K562 (cell line): Measurements from ENCODE around the gene PNCK.

Experiments used
- GABPA ChIP-seq: fragments of 200-800 bp; sonication (Bioruptor generic); conservative IDR thresholded peaks from 2 replicates; pipeline ENCODE4 v1.6.1; 2016; ENCODE audit warnings: low read depth, missing genetic modification characterization, missing compliant biosample characterization
- MYNN ChIP-seq, 2 experiments: sonication (generic); formaldehyde crosslinking in 1 of 2; IDR thresholded peaks; 2 replicates each; pipeline versions ENCODE4 v1.5.0 to v1.6.1; 2016 to 2020; ENCODE audit warnings: antibody characterized with exemption in 1 of 2, missing genetic modification reagents in 1 of 2
- NFATC3 ChIP-seq: fragments of 450-650 bp; IDR thresholded peaks from 2 replicates; pipeline ENCODE4 v1.6.1; 2017; ENCODE audit warnings: mild to moderate bottlenecking
- NR2C2 ChIP-seq, 2 experiments: fragments of 200-800 bp in 1 of 2; sonication (Bioruptor generic) in 1 of 2; sonication (generic) in 1 of 2; formaldehyde crosslinking in 1 of 2; IDR thresholded peaks; 2 replicates each; pipeline versions ENCODE4 v1.6.1 to v1.8.0; 2016 to 2022; ENCODE audit warnings: mild to moderate bottlenecking in 1 of 2, missing compliant biosample characterization in 1 of 2, missing genetic modification characterization in 1 of 2, missing genetic modification reagents in 1 of 2
- TCF7L2 ChIP-seq: fragments of 150-350 bp; IDR thresholded peaks from 2 replicates; pipeline ENCODE4 v1.6.1; 2016; ENCODE audit warnings: low read depth, mild to moderate bottlenecking, low read length, moderate library complexity
- TRIM24 ChIP-seq, 2 experiments: fragments of 450-650 bp; IDR thresholded peaks; 2 replicates each; pipeline ENCODE4 v1.6.1; 2016
- ZNF217 ChIP-seq: sonication (generic); formaldehyde crosslinking; IDR thresholded peaks from 2 replicates; pipeline ENCODE4 v1.8.0; 2022; ENCODE audit warnings: mild to moderate bottlenecking, missing genetic modification reagents
- ZNF224 ChIP-seq: sonication (generic); formaldehyde crosslinking; IDR thresholded peaks from 2 replicates; pipeline ENCODE4 v1.8.0; 2022; ENCODE audit warnings: mild to moderate bottlenecking, missing genetic modification reagents
- ZNF76 ChIP-seq: fragments of 250-450 bp; sonication (Bioruptor Pico); IDR thresholded peaks from 2 replicates; pipeline ENCODE4 v1.4.0; 2020; ENCODE audit warnings: mild to moderate bottlenecking, moderate library complexity, borderline replicate concordance
- ZNF778 ChIP-seq: fragments of 450-650 bp; formaldehyde crosslinking; IDR thresholded peaks from 2 replicates; pipeline ENCODE4 v1.4.0; 2020; ENCODE audit warnings: mild to moderate bottlenecking, moderate library complexity
- TF ChIP-seq, protein P1 (sequence below), 3 experiments: IDR thresholded peaks in 2 of 3; conservative IDR thresholded peaks in 1 of 3; 2 replicates each; pipeline ENCODE4 v1.5.1; 2011 to 2012; ENCODE audit warnings: low read length in 3 of 3, mild to moderate bottlenecking in 3 of 3, control low read depth in 2 of 3, improper control_type of control experiment in 1 of 3, inconsistent platforms in 1 of 3, low read depth in 1 of 3, mixed read lengths in 1 of 3, moderate library complexity in 1 of 3; ENCODE audit not compliant: insufficient read depth in 2 of 3
- TF ChIP-seq, protein P2 (sequence below), 2 experiments: fragments of 450-650 bp in 1 of 2; IDR thresholded peaks; 2 replicates each; pipeline ENCODE4 v1.6.1; 2011 to 2017; ENCODE audit warnings: low read depth in 2 of 2, antibody characterized with exemption in 1 of 2, borderline replicate concordance in 1 of 2, low read length in 1 of 2, mild to moderate bottlenecking in 1 of 2, mixed read lengths in 1 of 2; ENCODE audit not compliant: control insufficient read depth in 1 of 2

GRCh38 chrX:153709726-153710674, 36.4 kb upstream of the PNCK start:
- no peak for TF ChIP-seq ZNF76 (CRISPR knock-in tag)
- TF ChIP-seq ZNF778 (CRISPR knock-in tag) = no peak
- no peak for TF ChIP-seq NR2C2 (CRISPR knock-in tag; IDR thresholded peaks at IDR 0.05)
- TF ChIP-seq NR2C2 (tag; IDR thresholded peaks at IDR 0.05) = no peak
- TF ChIP-seq MYNN (IDR thresholded peaks at IDR 0.05) = no peak
- TF ChIP-seq MYNN (CRISPR knock-in tag; IDR thresholded peaks at IDR 0.05) = no peak
- TF ChIP-seq, protein P1, sequence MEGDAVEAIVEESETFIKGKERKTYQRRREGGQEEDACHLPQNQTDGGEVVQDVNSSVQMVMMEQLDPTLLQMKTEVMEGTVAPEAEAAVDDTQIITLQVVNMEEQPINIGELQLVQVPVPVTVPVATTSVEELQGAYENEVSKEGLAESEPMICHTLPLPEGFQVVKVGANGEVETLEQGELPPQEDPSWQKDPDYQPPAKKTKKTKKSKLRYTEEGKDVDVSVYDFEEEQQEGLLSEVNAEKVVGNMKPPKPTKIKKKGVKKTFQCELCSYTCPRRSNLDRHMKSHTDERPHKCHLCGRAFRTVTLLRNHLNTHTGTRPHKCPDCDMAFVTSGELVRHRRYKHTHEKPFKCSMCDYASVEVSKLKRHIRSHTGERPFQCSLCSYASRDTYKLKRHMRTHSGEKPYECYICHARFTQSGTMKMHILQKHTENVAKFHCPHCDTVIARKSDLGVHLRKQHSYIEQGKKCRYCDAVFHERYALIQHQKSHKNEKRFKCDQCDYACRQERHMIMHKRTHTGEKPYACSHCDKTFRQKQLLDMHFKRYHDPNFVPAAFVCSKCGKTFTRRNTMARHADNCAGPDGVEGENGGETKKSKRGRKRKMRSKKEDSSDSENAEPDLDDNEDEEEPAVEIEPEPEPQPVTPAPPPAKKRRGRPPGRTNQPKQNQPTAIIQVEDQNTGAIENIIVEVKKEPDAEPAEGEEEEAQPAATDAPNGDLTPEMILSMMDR (IDR thresholded peaks at IDR 0.05 in 2 of 3, conservative IDR thresholded peaks at IDR 0.05 in 1 of 3; ENCODE audit: insufficient read depth in 2 of 3, low read depth in 1 of 3, low read length in 3 of 3) = no peak
- TF ChIP-seq GABPA (tag) = no peak
- no peak for TF ChIP-seq NFATC3
- no peak for TF ChIP-seq TCF7L2
- TF ChIP-seq TRIM24 (IDR thresholded peaks at IDR 0.05) = no peak
- TF ChIP-seq ZNF224 (CRISPR knock-in tag) = no peak
- TF ChIP-seq ZNF217 (CRISPR knock-in tag) = no peak
- TF ChIP-seq, protein P2, sequence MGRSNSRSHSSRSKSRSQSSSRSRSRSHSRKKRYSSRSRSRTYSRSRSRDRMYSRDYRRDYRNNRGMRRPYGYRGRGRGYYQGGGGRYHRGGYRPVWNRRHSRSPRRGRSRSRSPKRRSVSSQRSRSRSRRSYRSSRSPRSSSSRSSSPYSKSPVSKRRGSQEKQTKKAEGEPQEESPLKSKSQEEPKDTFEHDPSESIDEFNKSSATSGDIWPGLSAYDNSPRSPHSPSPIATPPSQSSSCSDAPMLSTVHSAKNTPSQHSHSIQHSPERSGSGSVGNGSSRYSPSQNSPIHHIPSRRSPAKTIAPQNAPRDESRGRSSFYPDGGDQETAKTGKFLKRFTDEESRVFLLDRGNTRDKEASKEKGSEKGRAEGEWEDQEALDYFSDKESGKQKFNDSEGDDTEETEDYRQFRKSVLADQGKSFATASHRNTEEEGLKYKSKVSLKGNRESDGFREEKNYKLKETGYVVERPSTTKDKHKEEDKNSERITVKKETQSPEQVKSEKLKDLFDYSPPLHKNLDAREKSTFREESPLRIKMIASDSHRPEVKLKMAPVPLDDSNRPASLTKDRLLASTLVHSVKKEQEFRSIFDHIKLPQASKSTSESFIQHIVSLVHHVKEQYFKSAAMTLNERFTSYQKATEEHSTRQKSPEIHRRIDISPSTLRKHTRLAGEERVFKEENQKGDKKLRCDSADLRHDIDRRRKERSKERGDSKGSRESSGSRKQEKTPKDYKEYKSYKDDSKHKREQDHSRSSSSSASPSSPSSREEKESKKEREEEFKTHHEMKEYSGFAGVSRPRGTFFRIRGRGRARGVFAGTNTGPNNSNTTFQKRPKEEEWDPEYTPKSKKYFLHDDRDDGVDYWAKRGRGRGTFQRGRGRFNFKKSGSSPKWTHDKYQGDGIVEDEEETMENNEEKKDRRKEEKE (IDR thresholded peaks at IDR 0.05; ENCODE audit: borderline replicate concordance in 1 of 2, control insufficient read depth in 1 of 2, low read depth in 2 of 2, low read length in 1 of 2) = no peak
